HepG2 (cell line): Measurements from ENCODE around the gene MEMO1. TPM values are rescaled to one million over a fixed set of nuclear protein-coding genes. Genes with fewer than 3 reads are reported as not detected.

Experiments used
- ELF3 ChIP-seq: IDR thresholded peaks from 2 replicates; pipeline ENCODE4 v1.6.1; 2016; ENCODE audit warnings: missing genetic modification reagents, missing compliant biosample characterization
- HNF4G ChIP-seq, 2 experiments: sonication (generic) in 1 of 2; formaldehyde crosslinking in 1 of 2; IDR thresholded peaks; 2 replicates each; pipeline versions ENCODE4 v1.4.0 to v1.6.1; 2011 to 2020; ENCODE audit warnings: borderline replicate concordance in 2 of 2, low read depth in 2 of 2, mild to moderate bottlenecking in 2 of 2, low read length in 1 of 2, missing genetic modification reagents in 1 of 2, moderate library complexity in 1 of 2
- HNRNPK ChIP-seq: fragments of 200-400 bp; formaldehyde crosslinking; IDR thresholded peaks from 2 replicates; pipeline ENCODE4 v1.6.1; 2018; ENCODE audit warnings: low read length, low read depth, moderate library complexity, mild to moderate bottlenecking; ENCODE audit not compliant: poor library complexity, severe bottlenecking
- KDM3A ChIP-seq: IDR thresholded peaks from 2 replicates; pipeline ENCODE4 v1.6.1; 2018; ENCODE audit warnings: low read depth, missing compliant biosample characterization
- KLF9 ChIP-seq: IDR thresholded peaks from 2 replicates; pipeline ENCODE4 v1.6.1; 2016; ENCODE audit warnings: low read depth
- MIER2 ChIP-seq: IDR thresholded peaks from 2 replicates; pipeline ENCODE4 v1.6.1; 2016; ENCODE audit warnings: missing biosample characterization, missing genetic modification reagents
- MIXL1 ChIP-seq: IDR thresholded peaks from 2 replicates; pipeline ENCODE4 v1.6.1; 2016
- NR3C1 ChIP-seq: sonication (generic); formaldehyde crosslinking; IDR thresholded peaks from 2 replicates; pipeline ENCODE4 v1.4.0; 2020; ENCODE audit warnings: missing genetic modification reagents
- POLR2A ChIP-seq, 2 experiments: IDR thresholded peaks; 2 replicates each; pipeline ENCODE4 v1.6.1; 2011; ENCODE audit warnings: low read depth in 2 of 2, low read length in 2 of 2, mild to moderate bottlenecking in 1 of 2, moderate library complexity in 1 of 2; ENCODE audit not compliant: insufficient read depth in 1 of 2
- RXRB ChIP-seq: IDR thresholded peaks from 2 replicates; pipeline ENCODE4 v1.6.1; 2016; ENCODE audit warnings: borderline replicate concordance, missing genetic modification reagents, missing compliant biosample characterization
- SIN3A ChIP-seq: IDR thresholded peaks from 2 replicates; pipeline ENCODE4 v1.6.1; 2011; ENCODE audit warnings: low read depth, mild to moderate bottlenecking, control low read depth, low read length, borderline replicate concordance
- SOX5 ChIP-seq: IDR thresholded peaks from 2 replicates; pipeline ENCODE4 v1.6.1; 2016; ENCODE audit warnings: borderline replicate concordance
- ZNF138 ChIP-seq: sonication (generic); formaldehyde crosslinking; IDR thresholded peaks from 2 replicates; pipeline ENCODE4 v1.5.0; 2020; ENCODE audit warnings: mild to moderate bottlenecking, low read depth, missing genetic modification reagents
- ZSCAN29 ChIP-seq: sonication (generic); formaldehyde crosslinking; conservative IDR thresholded peaks from 2 replicates; pipeline ENCODE4 v1.4.0; 2020; ENCODE audit warnings: mild to moderate bottlenecking, missing genetic modification reagents
- polyA plus RNA-seq, 8 experiments: library from polyadenylated mRNA; depleted of rRNA in 3 of 8; stranded (reverse) in 7 of 8; unstranded in 1 of 8; fragments of >200 nt; fragmentation: Illumina TruSeq in 4 of 8; extraction: Trizol in 4 of 8; gene quantifications; 2 replicates each; pipeline versions ENCODE4 v1.2.1 to v1.2.3, GENCODE V29; 2011 to 2016; ENCODE audit warnings: low read depth in 4 of 8, missing spikeins in 1 of 8, mixed read lengths in 1 of 8; ENCODE audit not compliant: insufficient read depth in 1 of 8
- total RNA-seq, 5 experiments: library from RNA; depleted of rRNA; stranded (reverse); fragments of >200 nt; fragmentation: Illumina TruSeq; extraction: Trizol; gene quantifications; 2 replicates each; pipeline ENCODE4 v1.2.3, GENCODE V29; 2016; ENCODE audit warnings: low read depth in 1 of 5
- TF ChIP-seq, protein P1 (sequence below): IDR thresholded peaks from 2 replicates; pipeline ENCODE4 v1.6.1; 2018; ENCODE audit warnings: missing genetic modification reagents
- TF ChIP-seq, protein P2 (sequence below): sonication (generic); formaldehyde crosslinking; IDR thresholded peaks from 2 replicates; pipeline ENCODE4 v1.4.0; 2020; ENCODE audit warnings: missing genetic modification reagents
- TF ChIP-seq, protein P3 (sequence below): sonication (generic); formaldehyde crosslinking; IDR thresholded peaks from 2 replicates; pipeline ENCODE4 v1.5.1; 2020; ENCODE audit warnings: missing genetic modification reagents, mild to moderate bottlenecking, borderline replicate concordance
- TF ChIP-seq, protein P4 (sequence below): IDR thresholded peaks from 2 replicates; pipeline ENCODE4 v1.6.1; 2016; ENCODE audit warnings: low read depth

The MEMO1 gene
- total and polyA plus RNA-seq, 2 of the 13 experiments (the other 11 are each of a cell fraction or from before 2014, with no cell fraction given): 69.8 to 81.6 TPM

DNA sequence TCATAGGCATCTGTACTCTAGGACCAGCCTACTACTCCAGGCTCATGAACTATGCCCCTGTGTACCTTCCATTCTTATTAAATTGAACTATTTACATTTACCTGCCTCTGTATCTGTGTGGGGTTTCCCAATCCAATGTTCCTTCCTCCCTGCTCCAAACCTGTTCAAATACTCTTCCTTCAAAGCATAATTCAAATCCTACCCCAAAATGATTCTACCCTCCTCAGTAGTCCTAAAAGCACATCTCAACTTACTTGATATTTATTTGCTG, 3.8 kb downstream of the MEMO1 start (continued):
- TF ChIP-seq, protein P1, sequence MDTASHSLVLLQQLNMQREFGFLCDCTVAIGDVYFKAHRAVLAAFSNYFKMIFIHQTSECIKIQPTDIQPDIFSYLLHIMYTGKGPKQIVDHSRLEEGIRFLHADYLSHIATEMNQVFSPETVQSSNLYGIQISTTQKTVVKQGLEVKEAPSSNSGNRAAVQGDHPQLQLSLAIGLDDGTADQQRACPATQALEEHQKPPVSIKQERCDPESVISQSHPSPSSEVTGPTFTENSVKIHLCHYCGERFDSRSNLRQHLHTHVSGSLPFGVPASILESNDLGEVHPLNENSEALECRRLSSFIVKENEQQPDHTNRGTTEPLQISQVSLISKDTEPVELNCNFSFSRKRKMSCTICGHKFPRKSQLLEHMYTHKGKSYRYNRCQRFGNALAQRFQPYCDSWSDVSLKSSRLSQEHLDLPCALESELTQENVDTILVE (CRISPR knock-in tag): no peak
- TF ChIP-seq NR3C1: no peak
- peak; percentile 60; the same call in 1 of the 2 replicates for TF ChIP-seq HNF4G (IDR thresholded peaks at IDR 0.05; ENCODE audit: borderline replicate concordance, low read depth, low read length)
- no peak for TF ChIP-seq HNF4G (CRISPR knock-in tag; IDR thresholded peaks at IDR 0.05; ENCODE audit: borderline replicate concordance, low read depth)
- TF ChIP-seq HNRNPK: no peak
- peak; percentile 49; the same call in 1 of the 2 replicates for TF ChIP-seq ELF3 (CRISPR knock-in tag)
- TF ChIP-seq ZNF138 (CRISPR knock-in tag): no peak
- TF ChIP-seq KDM3A (CRISPR knock-in tag): 0 out of 2 replicates have a peak, but pooled peaks have one; percentile 7
- TF ChIP-seq, protein P2, sequence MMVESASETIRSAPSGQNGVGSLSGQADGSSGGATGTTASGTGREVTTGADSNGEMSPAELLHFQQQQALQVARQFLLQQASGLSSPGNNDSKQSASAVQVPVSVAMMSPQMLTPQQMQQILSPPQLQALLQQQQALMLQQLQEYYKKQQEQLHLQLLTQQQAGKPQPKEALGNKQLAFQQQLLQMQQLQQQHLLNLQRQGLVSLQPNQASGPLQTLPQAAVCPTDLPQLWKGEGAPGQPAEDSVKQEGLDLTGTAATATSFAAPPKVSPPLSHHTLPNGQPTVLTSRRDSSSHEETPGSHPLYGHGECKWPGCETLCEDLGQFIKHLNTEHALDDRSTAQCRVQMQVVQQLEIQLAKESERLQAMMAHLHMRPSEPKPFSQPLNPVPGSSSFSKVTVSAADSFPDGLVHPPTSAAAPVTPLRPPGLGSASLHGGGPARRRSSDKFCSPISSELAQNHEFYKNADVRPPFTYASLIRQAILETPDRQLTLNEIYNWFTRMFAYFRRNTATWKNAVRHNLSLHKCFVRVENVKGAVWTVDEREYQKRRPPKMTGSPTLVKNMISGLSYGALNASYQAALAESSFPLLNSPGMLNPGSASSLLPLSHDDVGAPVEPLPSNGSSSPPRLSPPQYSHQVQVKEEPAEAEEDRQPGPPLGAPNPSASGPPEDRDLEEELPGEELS (CRISPR knock-in tag): peak; percentile 59
- peak; percentile 72; the same call in 1 of the 2 replicates for TF ChIP-seq MIXL1 (CRISPR knock-in tag)
- TF ChIP-seq MIER2: no peak
- TF ChIP-seq RXRB (CRISPR knock-in tag): peak; percentile 47
- TF ChIP-seq, protein P3, sequence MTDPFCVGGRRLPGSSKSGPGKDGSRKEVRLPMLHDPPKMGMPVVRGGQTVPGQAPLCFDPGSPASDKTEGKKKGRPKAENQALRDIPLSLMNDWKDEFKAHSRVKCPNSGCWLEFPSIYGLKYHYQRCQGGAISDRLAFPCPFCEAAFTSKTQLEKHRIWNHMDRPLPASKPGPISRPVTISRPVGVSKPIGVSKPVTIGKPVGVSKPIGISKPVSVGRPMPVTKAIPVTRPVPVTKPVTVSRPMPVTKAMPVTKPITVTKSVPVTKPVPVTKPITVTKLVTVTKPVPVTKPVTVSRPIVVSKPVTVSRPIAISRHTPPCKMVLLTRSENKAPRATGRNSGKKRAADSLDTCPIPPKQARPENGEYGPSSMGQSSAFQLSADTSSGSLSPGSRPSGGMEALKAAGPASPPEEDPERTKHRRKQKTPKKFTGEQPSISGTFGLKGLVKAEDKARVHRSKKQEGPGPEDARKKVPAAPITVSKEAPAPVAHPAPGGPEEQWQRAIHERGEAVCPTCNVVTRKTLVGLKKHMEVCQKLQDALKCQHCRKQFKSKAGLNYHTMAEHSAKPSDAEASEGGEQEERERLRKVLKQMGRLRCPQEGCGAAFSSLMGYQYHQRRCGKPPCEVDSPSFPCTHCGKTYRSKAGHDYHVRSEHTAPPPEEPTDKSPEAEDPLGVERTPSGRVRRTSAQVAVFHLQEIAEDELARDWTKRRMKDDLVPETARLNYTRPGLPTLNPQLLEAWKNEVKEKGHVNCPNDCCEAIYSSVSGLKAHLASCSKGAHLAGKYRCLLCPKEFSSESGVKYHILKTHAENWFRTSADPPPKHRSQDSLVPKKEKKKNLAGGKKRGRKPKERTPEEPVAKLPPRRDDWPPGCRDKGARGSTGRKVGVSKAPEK: no peak
- TF ChIP-seq ZSCAN29 (CRISPR knock-in tag): 0 out of 2 replicates have a peak, but pooled peaks have one; percentile 4
- TF ChIP-seq POLR2A (IDR thresholded peaks at IDR 0.05; ENCODE audit: insufficient read depth in 1 of 2, low read depth in 2 of 2, low read length in 2 of 2): no peak
- peak; percentile 58; the same call in 1 of the 2 replicates for TF ChIP-seq SOX5 (CRISPR knock-in tag)
- TF ChIP-seq, protein P4, sequence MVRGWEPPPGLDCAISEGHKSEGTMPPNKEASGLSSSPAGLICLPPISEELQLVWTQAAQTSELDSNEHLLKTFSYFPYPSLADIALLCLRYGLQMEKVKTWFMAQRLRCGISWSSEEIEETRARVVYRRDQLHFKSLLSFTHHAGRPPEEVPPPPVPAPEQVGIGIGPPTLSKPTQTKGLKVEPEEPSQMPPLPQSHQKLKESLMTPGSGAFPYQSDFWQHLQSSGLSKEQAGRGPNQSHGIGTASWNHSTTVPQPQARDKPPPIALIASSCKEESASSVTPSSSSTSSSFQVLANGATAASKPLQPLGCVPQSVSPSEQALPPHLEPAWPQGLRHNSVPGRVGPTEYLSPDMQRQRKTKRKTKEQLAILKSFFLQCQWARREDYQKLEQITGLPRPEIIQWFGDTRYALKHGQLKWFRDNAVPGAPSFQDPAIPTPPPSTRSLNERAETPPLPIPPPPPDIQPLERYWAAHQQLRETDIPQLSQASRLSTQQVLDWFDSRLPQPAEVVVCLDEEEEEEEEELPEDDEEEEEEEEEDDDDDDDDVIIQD (CRISPR knock-in tag): peak; percentile 36; the same call in 1 of the 2 replicates
- TF ChIP-seq SIN3A: 0 out of 2 replicates have a peak, but pooled peaks have one; percentile 36
- TF ChIP-seq KLF9 (CRISPR knock-in tag): no peak
